T-cell (primary cell): ENCODE measurements around the gene TRIM27. TPM values are rescaled to one million over a fixed set of nuclear protein-coding genes. Genes with fewer than 3 reads are reported as not detected.
"Not testable (repeated sequence)": the region's sequence is repeated elsewhere in the genome, so short reads cannot be mapped to it uniquely, and the experiment has no call there.

Experiments used
- ATAC-seq, 4 experiments: fragments of 200-7000 bp in 3 of 4; fragments of 150-1000 bp in 1 of 4; cut with Tn5 transposase; replicated peaks in 1 of 4; 1 replicate in 3 of 4; 2 replicates in 1 of 4; pipeline ENCODE4 v1.10.0; 2021; ENCODE audit warnings: moderate library complexity in 3 of 4, mild to moderate bottlenecking in 2 of 4, moderate number of reproducible peaks in 1 of 4
- CTCF ChIA-PET, 2 donors: fragments of 300-600 bp; sonication (Branson Sonifier 250); formaldehyde crosslinking; loops; one replicate each; lab custom pipeline; 2022; ENCODE audit warnings: antibody characterized with exemption in 2 of 2; lab: Charles Lee
- POLR2A ChIA-PET, 2 donors: fragments of 300-600 bp; sonication (Branson Sonifier 250); formaldehyde crosslinking; loops; one replicate each; lab custom pipeline; 2022; ENCODE audit warnings: antibody characterized with exemption in 2 of 2; lab: Charles Lee
- DNase-seq, 35 experiments: peaks; one replicate each; pipeline versions ENCODE4 v3.0.0 to v3.0.0-alpha.2; 2013 to 2023
- H3K27ac ChIP-seq: one replicate; pipeline ENCODE4 v1.5.1; 2013; ENCODE audit warnings: low read length
- H3K27me3 ChIP-seq, 2 experiments: replicated peaks in 1 of 2; 1 replicate in 1 of 2; 2 replicates in 1 of 2; pipeline versions ENCODE4 v1.6.1 to v1.7.0; 2013; ENCODE audit warnings: low read length in 1 of 2, mixed read lengths in 1 of 2; ENCODE audit not compliant: control insufficient read depth in 2 of 2, insufficient read depth in 2 of 2; ENCODE audit errors: extremely low read depth in 1 of 2
- H3K36me3 ChIP-seq, 2 donors: 1 replicate in 1 of 2; 2 replicates in 1 of 2; pipeline versions ENCODE4 v1.6.1 to v1.7.0; 2013; ENCODE audit warnings: low read length in 1 of 2; ENCODE audit not compliant: control insufficient read depth in 2 of 2, insufficient read depth in 1 of 2; ENCODE audit errors: extremely low read depth in 1 of 2
- H3K4me1 ChIP-seq, 2 experiments: 1 replicate in 1 of 2; 2 replicates in 1 of 2; pipeline versions ENCODE4 v1.6.1 to v1.7.0; 2013; ENCODE audit warnings: low read length in 2 of 2, mixed read lengths in 1 of 2; ENCODE audit not compliant: insufficient read depth in 2 of 2, control insufficient read depth in 1 of 2; ENCODE audit errors: extremely low read depth in 1 of 2
- H3K4me3 ChIP-seq, 2 donors: 1 replicate in 1 of 2; 2 replicates in 1 of 2; pipeline versions ENCODE4 v1.5.1 to v1.7.0; 2013; ENCODE audit warnings: mild to moderate bottlenecking in 2 of 2, low read length in 1 of 2, moderate library complexity in 1 of 2; ENCODE audit not compliant: control insufficient read depth in 1 of 2; ENCODE audit errors: extremely low read depth in 1 of 2
- H3K9me3 ChIP-seq: 2 replicates; pipeline ENCODE4 v1.7.0; 2013
- H3K27ac Mint-ChIP-seq, 2 donors: one replicate each; pipeline ENCODE4 v1.8.0; 2020 to 2021; ENCODE audit warnings: mild to moderate bottlenecking in 2 of 2, mixed read lengths in 2 of 2
- H3K27me3 Mint-ChIP-seq, 2 donors: one replicate each; pipeline ENCODE4 v1.8.0; 2021 to 2022; ENCODE audit warnings: mixed read lengths in 2 of 2
- H3K36me3 Mint-ChIP-seq: one replicate; pipeline ENCODE4 v1.8.0; 2021; ENCODE audit warnings: mixed read lengths
- H3K4me1 Mint-ChIP-seq, 3 donors: one replicate each; pipeline ENCODE4 v1.8.0; 2020 to 2022; ENCODE audit warnings: mixed read lengths in 3 of 3, mild to moderate bottlenecking in 1 of 3
- H3K4me3 Mint-ChIP-seq, 3 donors: one replicate each; pipeline ENCODE4 v1.8.0; 2020 to 2022; ENCODE audit warnings: mild to moderate bottlenecking in 3 of 3, mixed read lengths in 3 of 3, moderate library complexity in 3 of 3
- H3K9me3 Mint-ChIP-seq, 3 donors: one replicate each; pipeline ENCODE4 v1.8.0; 2020 to 2022; ENCODE audit warnings: mixed read lengths in 3 of 3
- WGBS: methylation state at CpG from one replicate; pipeline ENCODE4 v1.1.5; 2013; ENCODE audit warnings: missing lambda C conversion rate; ENCODE audit not compliant: insufficient coverage; 5-methylcytosine and 5-hydroxymethylcytosine counted together
- total RNA-seq, 35 experiments: library from RNA in 6 of 35; stranded (reverse) in 6 of 35; fragments of 120-200 nt in 1 of 35; gene quantifications; one replicate each; pipeline versions ENCODE4 v1.2.1 to v1.2.4 and lab custom pipeline; 2013 to 2026

Gene TRIM27
- total RNA-seq, 5 donors from 2014 or later (not counting 1 experiment from before 2014, with no cell fraction given): 27.2 to 91.7 (median 86.9) TPM

DNA sequence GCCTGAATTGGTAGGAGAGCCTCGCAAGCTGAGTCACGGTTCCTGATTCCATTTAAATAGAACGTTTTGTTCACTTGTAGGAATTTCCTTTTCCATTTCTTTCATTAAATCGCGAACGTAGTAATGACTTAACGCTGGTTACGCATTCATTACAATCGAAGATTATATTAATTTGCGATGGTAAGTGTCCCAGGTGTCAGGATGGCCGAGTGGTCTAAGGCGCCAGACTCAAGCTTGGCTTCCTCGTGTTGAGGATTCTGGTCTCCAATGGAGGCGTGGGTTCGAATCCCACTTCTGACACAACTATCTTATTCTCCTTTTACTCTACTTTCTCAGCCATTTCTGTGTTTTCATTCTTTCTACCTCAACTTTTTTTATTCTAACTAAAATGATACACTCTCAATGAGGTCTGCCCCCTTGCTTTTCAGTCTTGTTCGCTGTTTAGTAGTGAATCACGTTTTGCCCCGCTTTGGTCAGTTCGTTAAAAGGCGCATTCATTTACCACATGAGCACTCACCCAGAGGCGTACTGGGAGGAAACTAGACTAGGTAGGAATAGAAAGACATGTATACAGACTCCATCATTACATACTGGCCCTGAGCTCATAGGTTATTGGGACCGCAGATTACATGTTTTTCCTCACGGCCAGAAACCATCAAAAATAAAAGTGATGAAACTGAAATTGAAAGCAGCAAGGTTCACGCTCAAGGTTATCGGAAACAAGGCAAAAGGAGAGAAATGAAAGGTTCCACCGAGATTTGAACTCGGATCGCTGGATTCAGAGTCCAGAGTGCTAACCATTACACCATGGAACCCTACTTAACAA lies 17.3 kb upstream of the TRIM27 start:
- 0% methylated on average over 3 of the region's 28 CpGs for WGBS
- Mint-ChIP-seq H3K4me3 (peak overlapping the region; percentile 83 to 88 (median 85)), H3K27ac (peak overlapping the region; percentile 87 to 89), H3K4me1 (peaks cover 53 to 56% (median 55%) of the 10 kb centered on the region in 3 donors), H3K9me3 (no peaks in the 10 kb centered on the region), H3K27me3 (peaks cover 0 to 2% of the 10 kb centered on the region in 2 donors), H3K36me3 (no peaks in the 10 kb centered on the region)
- H3K36me3 ChIP-seq: no peaks in the 10 kb centered on the region
- no peaks in the 10 kb centered on the region for H3K9me3 ChIP-seq
- H3K27ac ChIP-seq: peak overlapping the region; percentile 71
- ATAC-seq (peak; percentile 71 to 72 (median 71)), DNase-seq (peak; percentile 52 to 86 (median 73))
- CTCF ChIA-PET: interaction anchor here (0.9 to 3.5 kb wide), 9 partner anchors 40 to 104 kb away, joined by 3 to 21 read pairs (median 4); no protein-coding TSS in a partner anchor
- H3K4me3 ChIP-seq: peak overlapping the region; percentile 63 to 72
- peaks cover 24 to 33% of the 10 kb centered on the region in 2 experiments for H3K4me1 ChIP-seq
- H3K27me3 ChIP-seq: no peaks in the 10 kb centered on the region
- POLR2A ChIA-PET: interaction anchor here in 1 of 2 donors (0.6 kb wide), 2 partner anchors 78 to 1050 kb away, joined by 3 to 10 read pairs; no protein-coding TSS in a partner anchor

DNA sequence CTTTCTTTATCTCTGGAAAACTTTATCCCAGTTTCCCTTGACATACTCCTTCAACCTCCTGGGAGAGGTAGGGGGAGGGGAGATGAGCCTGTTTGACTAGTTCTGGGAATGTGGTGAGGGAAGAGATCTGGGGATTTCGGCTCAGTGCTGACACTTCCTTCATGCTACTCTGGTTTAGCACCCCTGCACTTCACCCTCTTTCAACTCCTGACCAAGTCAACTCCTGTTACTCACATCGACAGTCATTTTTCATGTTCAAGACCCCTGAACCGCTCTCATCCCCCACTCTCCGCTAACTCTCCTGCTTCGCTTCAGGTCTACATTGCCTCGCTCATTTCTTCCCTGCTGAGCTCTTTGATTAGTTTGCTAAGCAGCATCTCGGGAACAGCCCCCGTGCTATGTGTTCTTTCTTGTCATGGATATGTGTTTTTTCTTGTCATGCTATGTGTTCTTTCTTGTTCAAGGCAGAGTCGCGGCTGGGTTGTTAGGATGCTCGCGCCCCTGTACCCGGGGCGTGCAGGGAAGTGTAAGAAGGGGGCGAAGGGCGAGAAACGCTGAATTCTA lies 16.6 kb upstream of the TRIM27 start:
- H3K4me3 Mint-ChIP-seq: peak overlapping the region; percentile 83 to 88 (median 85)
- no peaks in the 10 kb centered on the region for H3K9me3 Mint-ChIP-seq
- Histone ChIP-seq H3K9me3 (no peaks in the 10 kb centered on the region), H3K36me3 (no peaks in the 10 kb centered on the region), H3K4me1 (peaks cover 24 to 33% of the 10 kb centered on the region in 2 experiments), H3K27ac (peak overlapping the region; percentile 71), H3K27me3 (no peaks in the 10 kb centered on the region), H3K4me3 (peak overlapping the region; percentile 63 to 72)
- peaks cover 53 to 56% (median 55%) of the 10 kb centered on the region in 3 donors for H3K4me1 Mint-ChIP-seq
- ChIA-PET POLR2A (no interaction called here), CTCF (interaction anchor here (0.7 to 3.5 kb wide), 8 partner anchors 41 to 103 kb away, joined by 3 to 21 read pairs (median 4); no protein-coding TSS in a partner anchor)
- DNase-seq (peak in 20 of 35 experiments; percentile 4 to 53 (median 26)), ATAC-seq (peak; percentile 12 to 31 (median 22))
- 5% methylated on average over 8 of the region's 17 CpGs for WGBS
- H3K36me3 Mint-ChIP-seq: no peaks in the 10 kb centered on the region
- H3K27ac Mint-ChIP-seq: peak overlapping the region; percentile 87 to 89
- peaks cover 0 to 2% of the 10 kb centered on the region in 2 donors for H3K27me3 Mint-ChIP-seq

DNA sequence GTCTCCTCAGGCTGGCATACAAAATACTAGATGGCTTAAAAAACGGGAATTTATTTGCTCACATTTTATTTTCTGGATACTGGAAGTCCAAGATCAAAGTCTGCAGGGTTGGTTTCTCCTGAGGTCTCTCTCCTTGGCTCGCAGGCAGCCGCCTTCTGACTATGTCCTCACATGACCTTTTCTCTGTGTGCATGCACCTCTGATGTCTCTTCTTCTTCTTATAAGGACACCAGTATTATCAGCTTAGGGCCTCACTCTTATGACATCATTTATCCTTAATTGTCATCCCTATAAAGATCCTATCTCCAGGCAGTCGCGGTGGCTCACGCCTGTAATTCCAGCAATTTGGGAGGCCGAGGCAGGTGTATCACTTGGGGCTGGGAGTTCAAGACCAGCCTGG lies 9.3 kb upstream of the TRIM27 start:
- POLR2A ChIA-PET: no interaction called here
- Histone ChIP-seq H3K36me3 (no peaks in the 10 kb centered on the region), H3K9me3 (no peaks in the 10 kb centered on the region), H3K27ac (no peak overlapping the region), H3K27me3 (peaks cover 0 to 4% of the 10 kb centered on the region in 2 experiments), H3K4me1 (peaks cover 0 to 7% of the 10 kb centered on the region in 2 experiments), H3K4me3 (no peak overlapping the region)
- DNase-seq: no peak
- no peaks in the 10 kb centered on the region for H3K9me3 Mint-ChIP-seq
- WGBS: 80% methylated on average over 4 of the region's 7 CpGs
- ATAC-seq: no peak
- H3K27me3 Mint-ChIP-seq: peaks cover 5 to 17% of the 10 kb centered on the region in 2 donors
- H3K4me1 Mint-ChIP-seq: peaks cover 0 to 12% (median 5%) of the 10 kb centered on the region in 3 donors
- no peak overlapping the region for H3K4me3 Mint-ChIP-seq
- CTCF ChIA-PET: no interaction called here
- peak overlapping the region in 1 of 2 donors; percentile 65 for H3K27ac Mint-ChIP-seq
- H3K36me3 Mint-ChIP-seq: no peaks in the 10 kb centered on the region

DNA sequence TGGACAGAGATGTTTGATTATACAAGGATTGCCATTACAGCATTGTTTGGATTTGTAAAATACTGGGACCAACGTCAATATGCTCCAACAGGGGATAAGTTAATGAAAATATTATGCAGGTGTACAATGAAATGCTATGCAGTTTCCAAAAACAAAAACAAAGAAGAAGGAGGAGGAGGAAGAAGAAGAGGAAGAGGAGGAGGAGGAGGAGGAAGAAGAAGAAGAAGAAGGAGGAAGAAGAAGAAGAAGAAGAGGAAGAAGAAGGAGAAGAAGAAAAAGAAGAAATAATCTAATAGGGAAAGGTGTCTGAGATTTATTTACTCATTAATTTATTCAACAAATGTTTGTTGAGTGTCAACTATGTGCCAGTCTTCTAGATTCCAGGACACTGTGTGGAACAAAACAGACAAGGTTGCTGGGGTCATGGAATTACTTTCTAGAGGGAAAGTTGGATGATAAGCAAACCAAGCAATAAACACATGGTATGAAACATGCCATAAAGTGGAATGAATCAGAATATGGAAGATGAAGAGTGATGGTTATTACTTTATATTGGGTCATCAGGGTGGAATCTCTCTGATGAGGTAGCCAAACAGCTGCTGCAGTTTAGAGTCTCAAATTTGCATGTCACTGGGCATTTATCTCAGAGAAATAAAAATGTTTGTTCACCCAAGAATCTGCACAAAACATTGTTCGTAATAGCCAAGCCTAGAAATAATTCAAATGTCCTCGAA lies 6.3 kb upstream of the TRIM27 start:
- Histone ChIP-seq H3K36me3 (no peaks in the 10 kb centered on the region), H3K4me3 (no peak overlapping the region), H3K27me3 (peaks cover 0 to 4% of the 10 kb centered on the region in 2 experiments), H3K4me1 (peaks cover 0 to 7% of the 10 kb centered on the region in 2 experiments), H3K9me3 (no peaks in the 10 kb centered on the region), H3K27ac (no peak overlapping the region)
- H3K27ac Mint-ChIP-seq: no peak overlapping the region
- no peaks in the 10 kb centered on the region for H3K36me3 Mint-ChIP-seq
- ChIA-PET CTCF (no interaction called here), POLR2A (no interaction called here)
- no CpG with 5 or more reads among the region's 3 CpGs for WGBS
- H3K27me3 Mint-ChIP-seq: peaks cover 5 to 17% of the 10 kb centered on the region in 2 donors
- H3K9me3 Mint-ChIP-seq: no peaks in the 10 kb centered on the region
- no peak overlapping the region for H3K4me3 Mint-ChIP-seq
- ATAC-seq (no peak), DNase-seq (no peak)
- H3K4me1 Mint-ChIP-seq: peaks cover 0 to 5% (median 0%) of the 10 kb centered on the region in 3 donors

DNA sequence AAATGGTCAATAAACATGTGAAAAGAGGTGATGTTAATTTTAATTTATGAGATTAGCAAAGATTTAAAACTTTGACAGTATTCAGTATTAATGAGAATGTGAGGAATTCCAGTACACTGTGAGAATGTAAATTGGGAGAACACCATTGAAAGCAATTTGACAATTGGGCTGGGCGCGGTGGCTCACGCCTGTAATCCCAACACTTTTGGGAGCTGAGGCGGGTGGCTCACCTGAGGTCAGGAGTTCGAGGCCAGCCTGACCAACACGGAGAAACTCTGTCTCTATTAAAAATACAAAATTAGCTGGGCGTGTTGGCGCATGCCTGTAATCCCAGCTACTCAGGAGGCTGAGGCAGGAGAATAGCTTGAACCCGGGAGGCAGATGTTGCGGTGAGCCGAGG lies 5.6 kb upstream of the TRIM27 start:
- ATAC-seq, H3K27ac Mint-ChIP-seq, H3K4me3 ChIP-seq, H3K27me3 ChIP-seq, H3K4me1 Mint-ChIP-seq, H3K4me1 ChIP-seq, H3K9me3 ChIP-seq, H3K36me3 Mint-ChIP-seq, H3K27ac ChIP-seq, H3K4me3 Mint-ChIP-seq, DNase-seq, H3K9me3 Mint-ChIP-seq, POLR2A ChIA-PET, H3K36me3 ChIP-seq, CTCF ChIA-PET: not testable (repeated sequence)
- H3K27me3 Mint-ChIP-seq: peaks cover 5 to 17% of the 10 kb centered on the region in 2 donors
- 87% methylated on average over 7 of the region's 11 CpGs for WGBS

DNA sequence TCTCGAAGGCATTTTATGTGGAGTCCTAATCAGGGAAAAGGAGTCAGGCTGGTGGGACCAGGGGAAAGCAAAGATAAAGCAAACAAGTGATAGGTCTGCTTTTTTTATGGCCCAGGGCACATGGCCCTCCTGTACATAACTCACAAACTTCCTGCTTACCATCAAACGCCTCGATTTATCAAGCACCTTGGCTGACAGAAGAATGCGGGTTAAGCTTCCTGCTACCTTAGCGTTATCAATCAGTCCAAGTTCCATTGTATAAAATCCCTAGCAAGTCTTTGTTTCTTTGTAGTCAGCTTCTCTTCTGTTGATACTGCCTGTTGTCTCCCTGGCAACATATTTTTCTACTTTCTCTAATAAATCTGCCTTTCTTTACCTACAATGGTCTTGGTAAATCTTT lies 4.1 kb upstream of the TRIM27 start:
- Histone ChIP-seq H3K4me1 (peaks cover 0 to 8% of the 10 kb centered on the region in 2 experiments), H3K4me3 (no peak overlapping the region), H3K27me3 (peaks cover 0 to 4% of the 10 kb centered on the region in 2 experiments), H3K9me3 (no peaks in the 10 kb centered on the region), H3K36me3 (no peaks in the 10 kb centered on the region), H3K27ac (no peak overlapping the region)
- Mint-ChIP-seq H3K9me3 (no peaks in the 10 kb centered on the region), H3K4me3 (no peak overlapping the region), H3K4me1 (peaks cover 5 to 7% (median 6%) of the 10 kb centered on the region in 3 donors), H3K27me3 (peaks cover 5 to 17% of the 10 kb centered on the region in 2 donors), H3K27ac (no peak overlapping the region), H3K36me3 (no peaks in the 10 kb centered on the region)
- ChIA-PET POLR2A (no interaction called here), CTCF (no interaction called here)
- 76% methylated on average over 4 of the region's 5 CpGs for WGBS
- ATAC-seq: no peak
- DNase-seq: no peak
